Keratinocyte (primary cell): ENCODE results near the gene PRKCZ. TPM values are rescaled to one million over a fixed set of nuclear protein-coding genes. Genes with fewer than 3 reads are reported as not detected.

ENCODE experiments used
- DNase-seq: peaks from one replicate; pipeline ENCODE4 v3.0.0-alpha.2; 2011; ENCODE audit warnings: low read depth, missing footprints, low spot score
- FAIRE-seq: peaks from 2 replicates; lab custom pipeline; 2011; peaks lifted over from hg19 to GRCh38; lab: Jason Lieb, UNC
- H2AFZ ChIP-seq: 2 replicates; pipeline ENCODE4 v1.6.0; 2012; ENCODE audit warnings: low read length, control low read depth, inconsistent platforms; ENCODE audit not compliant: control insufficient read depth
- H3K27ac ChIP-seq: 2 replicates; pipeline ENCODE4 v1.5.1; 2011; ENCODE audit warnings: low read length; ENCODE audit not compliant: control insufficient read depth, insufficient read depth
- H3K27me3 ChIP-seq: 3 replicates; pipeline ENCODE4 v1.6.0; 2011; ENCODE audit warnings: low read length; ENCODE audit not compliant: control insufficient read depth, insufficient read depth; ENCODE audit errors: extremely low read depth
- H3K36me3 ChIP-seq, 2 experiments: 2 replicates in 1 of 2; 3 replicates in 1 of 2; pipeline ENCODE4 v1.5.1; 2011; ENCODE audit warnings: low read length in 2 of 2, mild to moderate bottlenecking in 1 of 2; ENCODE audit not compliant: control insufficient read depth in 2 of 2, insufficient read depth in 2 of 2; ENCODE audit errors: extremely low read depth in 1 of 2
- H3K4me1 ChIP-seq: 3 replicates; pipeline ENCODE4 v1.5.1; 2011; ENCODE audit warnings: low read length; ENCODE audit not compliant: control insufficient read depth, insufficient read depth; ENCODE audit errors: extremely low read depth
- H3K4me2 ChIP-seq: 3 replicates; pipeline ENCODE4 v1.6.0; 2011; ENCODE audit warnings: low read depth, low read length; ENCODE audit not compliant: control insufficient read depth, insufficient read depth; ENCODE audit errors: extremely low read depth
- H3K4me3 ChIP-seq, 3 experiments: fragments of 200-600 bp in 1 of 3; sonication (generic) in 1 of 3; 2 replicates in 2 of 3; 3 replicates in 1 of 3; pipeline ENCODE4 v1.5.1; 2011 to 2016; ENCODE audit warnings: low read length in 3 of 3, mild to moderate bottlenecking in 3 of 3, control low read depth in 2 of 3, inconsistent platforms in 1 of 3, low read depth in 1 of 3, mixed read lengths in 1 of 3, mixed run types in 1 of 3, moderate library complexity in 1 of 3; ENCODE audit not compliant: control insufficient read depth in 2 of 3, insufficient read depth in 2 of 3; ENCODE audit errors: extremely low read depth in 1 of 3
- H3K79me2 ChIP-seq: 2 replicates; pipeline ENCODE4 v1.6.0; 2012; ENCODE audit warnings: low read length; ENCODE audit not compliant: control insufficient read depth, insufficient read depth
- H3K9ac ChIP-seq: 3 replicates; pipeline ENCODE4 v1.6.0; 2011; ENCODE audit warnings: low read length; ENCODE audit not compliant: control insufficient read depth, insufficient read depth; ENCODE audit errors: extremely low read depth
- H3K9me1 ChIP-seq: 3 replicates; pipeline ENCODE4 v1.6.0; 2011; ENCODE audit warnings: low read length; ENCODE audit not compliant: control insufficient read depth, insufficient read depth; ENCODE audit errors: extremely low read depth
- H3K9me3 ChIP-seq: 2 replicates; pipeline ENCODE4 v1.5.1; 2012; ENCODE audit warnings: low read depth, low read length; ENCODE audit not compliant: control insufficient read depth
- H4K20me1 ChIP-seq: 3 replicates; pipeline ENCODE4 v1.6.0; 2011; ENCODE audit warnings: low read length; ENCODE audit not compliant: control insufficient read depth, insufficient read depth; ENCODE audit errors: extremely low read depth
- EZH2 ChIP-seq: IDR thresholded peaks from one replicate; pipeline ENCODE4 v1.6.1; 2012; ENCODE audit warnings: inconsistent platforms, mild to moderate bottlenecking, low read length, moderate library complexity
- dilution Hi-C: fragments of 300-500 bp; cut with MboI; formaldehyde crosslinking; loops from one replicate; pipeline ENCODE4 v1.7.0; 2020; ENCODE audit warnings: low sequenced_read_pairs; ENCODE audit not compliant: extremely low pct_ligation_motif_present
- polyA plus RNA-seq, 5 experiments: library from polyadenylated mRNA; depleted of rRNA in 3 of 5; stranded (reverse) in 3 of 5; stranded (forward) in 1 of 5; unstranded in 1 of 5; fragments of >200 nt; gene quantifications; 1 replicate in 1 of 5; 2 replicates in 3 of 5; 3 replicates in 1 of 5; pipeline versions ENCODE4 v1.2.1 to v1.2.3, GENCODE V29; 2011 to 2012; ENCODE audit warnings: missing spikeins in 2 of 5, low read depth in 1 of 5, low replicate concordance in 1 of 5
- TF ChIP-seq, protein P1 (sequence below), 3 experiments: IDR thresholded peaks in 1 of 3; conservative IDR thresholded peaks in 1 of 3; optimal IDR thresholded peaks in 1 of 3; 2 replicates in 2 of 3; 3 replicates in 1 of 3; pipeline versions ENCODE3 to v1.5.1; 2011; ENCODE audit warnings: low read length in 3 of 3, mild to moderate bottlenecking in 3 of 3, moderate library complexity in 2 of 3, control low read depth in 1 of 3, inconsistent platforms in 1 of 3; ENCODE audit not compliant: insufficient read depth in 2 of 3; ENCODE audit errors: extremely low read depth in 1 of 3

Gene PRKCZ
- polyA plus RNA-seq, 1 donor (not counting 4 experiments of a cell fraction or from before 2014, with no cell fraction given) = 36.3 TPM

GRCh38 chr1:2070016-2070415 is 19.8 kb downstream of the PRKCZ start:
- TF ChIP-seq, protein P1, sequence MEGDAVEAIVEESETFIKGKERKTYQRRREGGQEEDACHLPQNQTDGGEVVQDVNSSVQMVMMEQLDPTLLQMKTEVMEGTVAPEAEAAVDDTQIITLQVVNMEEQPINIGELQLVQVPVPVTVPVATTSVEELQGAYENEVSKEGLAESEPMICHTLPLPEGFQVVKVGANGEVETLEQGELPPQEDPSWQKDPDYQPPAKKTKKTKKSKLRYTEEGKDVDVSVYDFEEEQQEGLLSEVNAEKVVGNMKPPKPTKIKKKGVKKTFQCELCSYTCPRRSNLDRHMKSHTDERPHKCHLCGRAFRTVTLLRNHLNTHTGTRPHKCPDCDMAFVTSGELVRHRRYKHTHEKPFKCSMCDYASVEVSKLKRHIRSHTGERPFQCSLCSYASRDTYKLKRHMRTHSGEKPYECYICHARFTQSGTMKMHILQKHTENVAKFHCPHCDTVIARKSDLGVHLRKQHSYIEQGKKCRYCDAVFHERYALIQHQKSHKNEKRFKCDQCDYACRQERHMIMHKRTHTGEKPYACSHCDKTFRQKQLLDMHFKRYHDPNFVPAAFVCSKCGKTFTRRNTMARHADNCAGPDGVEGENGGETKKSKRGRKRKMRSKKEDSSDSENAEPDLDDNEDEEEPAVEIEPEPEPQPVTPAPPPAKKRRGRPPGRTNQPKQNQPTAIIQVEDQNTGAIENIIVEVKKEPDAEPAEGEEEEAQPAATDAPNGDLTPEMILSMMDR (optimal IDR thresholded peaks at IDR 0.05 in 1 of 3, IDR thresholded peaks at IDR 0.05 in 1 of 3, conservative IDR thresholded peaks at IDR 0.05 in 1 of 3; ENCODE audit: extremely low read depth in 1 of 3, insufficient read depth in 2 of 3, low read length in 3 of 3) = no peak
- TF ChIP-seq EZH2 = no peak
- Histone ChIP-seq H3K79me2 (peaks cover 2% of the 10 kb centered on the region), H3K9ac (no peak overlapping the region), H3K36me3 (peaks cover 3 to 6% of the 10 kb centered on the region in 2 experiments), H3K9me3 (no peaks in the 10 kb centered on the region), H3K4me1 (no peaks in the 10 kb centered on the region), H3K4me2 (no peak overlapping the region), H3K27me3 (no peaks in the 10 kb centered on the region), H4K20me1 (no peaks in the 10 kb centered on the region), H3K27ac (no peak overlapping the region), H2AFZ (no peak overlapping the region), H3K9me1 (no peaks in the 10 kb centered on the region), H3K4me3 (no peak overlapping the region)
- dilution Hi-C loops = no loop called here
- no peak for FAIRE-seq
- no peak for DNase-seq

- TF ChIP-seq EZH2 = no peak
- TF ChIP-seq, protein P1 (optimal IDR thresholded peaks at IDR 0.05 in 1 of 3, IDR thresholded peaks at IDR 0.05 in 1 of 3, conservative IDR thresholded peaks at IDR 0.05 in 1 of 3; ENCODE audit: extremely low read depth in 1 of 3, insufficient read depth in 2 of 3, low read length in 3 of 3) = no peak
- dilution Hi-C loops = no loop called here
- H2AFZ ChIP-seq = no peak overlapping the region
Observed at GRCh38 chr1:2070800-2071530, 20.8 kb downstream of the PRKCZ start.

More at GRCh38 chr1:2070800-2071530, 20.8 kb downstream of the PRKCZ start:
- Histone ChIP-seq H3K4me2 (no peak overlapping the region), H3K9me3 (no peaks in the 10 kb centered on the region), H3K9ac (no peak overlapping the region), H3K4me1 (no peaks in the 10 kb centered on the region), H3K9me1 (no peaks in the 10 kb centered on the region), H4K20me1 (no peaks in the 10 kb centered on the region), H3K27ac (no peak overlapping the region), H3K79me2 (peaks cover 2% of the 10 kb centered on the region), H3K36me3 (peaks cover 6% of the 10 kb centered on the region in 2 experiments), H3K27me3 (no peaks in the 10 kb centered on the region), H3K4me3 (no peak overlapping the region)
- no peak for DNase-seq
- no peak for FAIRE-seq
